Ishikawa (cell line): ENCODE measurements around the gene NT5M.

ENCODE experiments used
- CEBPB ChIP-seq: IDR thresholded peaks from 2 replicates; pipeline ENCODE4 v1.6.1; 2012
- CREB1 ChIP-seq: IDR thresholded peaks from 2 replicates; pipeline ENCODE4 v1.6.1; 2012; ENCODE audit warnings: low read depth
- EP300 ChIP-seq: IDR thresholded peaks from 2 replicates; pipeline ENCODE4 v1.6.1; 2012; ENCODE audit warnings: borderline replicate concordance
- FOXM1 ChIP-seq: IDR thresholded peaks from 2 replicates; pipeline ENCODE4 v1.6.1; 2012; ENCODE audit warnings: low read depth, borderline replicate concordance
- MAX ChIP-seq: IDR thresholded peaks from 2 replicates; pipeline ENCODE4 v1.6.1; 2012
- NFIC ChIP-seq: IDR thresholded peaks from 2 replicates; pipeline ENCODE4 v1.6.1; 2012
- TAF1 ChIP-seq: IDR thresholded peaks from 2 replicates; pipeline ENCODE4 v1.6.1; 2012; ENCODE audit warnings: low read depth, mild to moderate bottlenecking
- TCF12 ChIP-seq: IDR thresholded peaks from 2 replicates; pipeline ENCODE4 v1.6.1; 2012; ENCODE audit warnings: low read depth
- TEAD4 ChIP-seq: IDR thresholded peaks from 2 replicates; pipeline ENCODE4 v1.6.1; 2012
- YY1 ChIP-seq: IDR thresholded peaks from 2 replicates; pipeline ENCODE4 v1.6.1; 2012; ENCODE audit warnings: low read depth
- ZBTB7A ChIP-seq: IDR thresholded peaks from 2 replicates; pipeline ENCODE4 v1.6.1; 2012; ENCODE audit warnings: low read depth

GRCh38 chr17:17363638-17364337, 60.6 kb downstream of the NT5M start:
- TF ChIP-seq TEAD4, result no peak
- no peak for TF ChIP-seq FOXM1
- no peak for TF ChIP-seq NFIC
- no peak for TF ChIP-seq EP300
- TF ChIP-seq MAX, result no peak
- no peak for TF ChIP-seq TAF1
- no peak for TF ChIP-seq ZBTB7A
- TF ChIP-seq TCF12, result no peak
- TF ChIP-seq CEBPB, result no peak
- no peak for TF ChIP-seq YY1
- TF ChIP-seq CREB1, result no peak
